HEK293 (cell line): ENCODE results near the gene NADK.

Experiments
- CTCF ChIP-seq: fragments of 450-650 bp; formaldehyde crosslinking; IDR thresholded peaks from 2 replicates; pipeline ENCODE4 v1.5.1; 2016; ENCODE audit warnings: missing biosample characterization, missing genetic modification characterization
- PRDM1 ChIP-seq: fragments of 450-650 bp; formaldehyde crosslinking; IDR thresholded peaks from 2 replicates; pipeline ENCODE4; 2016; ENCODE audit warnings: missing biosample characterization, missing genetic modification characterization
- ZFP37 ChIP-seq: fragments of 450-650 bp; formaldehyde crosslinking; IDR thresholded peaks from 2 replicates; pipeline ENCODE4 v1.5.1; 2016; ENCODE audit warnings: missing biosample characterization, missing genetic modification characterization
- ZNF398 ChIP-seq: fragments of 450-650 bp; formaldehyde crosslinking; IDR thresholded peaks from 2 replicates; pipeline ENCODE4 v1.5.1; 2017; ENCODE audit warnings: missing biosample characterization, missing genetic modification characterization
- ZNF623 ChIP-seq: fragments of 450-650 bp; formaldehyde crosslinking; IDR thresholded peaks from 2 replicates; pipeline ENCODE4 v1.5.1; 2016; ENCODE audit warnings: missing biosample characterization, missing genetic modification characterization
- ZNF670 ChIP-seq: fragments of 450-650 bp; formaldehyde crosslinking; IDR thresholded peaks from 2 replicates; pipeline ENCODE4 v1.5.1; 2016; ENCODE audit warnings: missing biosample characterization, missing genetic modification characterization, low read depth

- TF ChIP-seq ZNF670 (tag by site-specific recombination) (no peak), PRDM1 (tag by site-specific recombination) (no peak), CTCF (tag by site-specific recombination) (no peak), ZNF623 (tag by site-specific recombination) (no peak), ZFP37 (tag by site-specific recombination) (no peak), ZNF398 (tag by site-specific recombination) (no peak)
Observed at GRCh38 chr1:1826356-1827088, 48.3 kb upstream of the NADK start.
